Panc1 (cell line): ENCODE results near the gene GTSF1L. TPM values are rescaled to one million over a fixed set of nuclear protein-coding genes. Genes with fewer than 3 reads are reported as not detected.
A peak's percentile ranks its signal among the peaks of the same experiment; 100 is the strongest.

Experiments
- ATAC-seq: fragments of 200-7000 bp; cut with Tn5 transposase; 2 replicates; pipeline ENCODE4 v1.9.1; 2020; ENCODE audit warnings: mild to moderate bottlenecking, moderate library complexity
- BruUV-seq: library from RNA; stranded (reverse); fragments of 400-500 nt; replicated peaks from 2 replicates; lab custom pipeline; 2021; lab: Mats Ljungman, UMichigan
- CTCF ChIA-PET: fragments of 300-600 bp; sonication (Branson Sonifier 250); formaldehyde crosslinking; loops from one replicate; lab custom pipeline; 2022; ENCODE audit warnings: antibody characterized with exemption; lab: Charles Lee
- POLR2A ChIA-PET: fragments of 300-600 bp; sonication (Branson Sonifier 250); formaldehyde crosslinking; loops from one replicate; lab custom pipeline; 2022; ENCODE audit warnings: antibody characterized with exemption; lab: Charles Lee
- DNase-seq: peaks from one replicate; pipeline ENCODE4 v3.0.0-alpha.2; 2010; ENCODE audit warnings: low read depth, low spot score
- H3K27ac ChIP-seq: 2 replicates; pipeline ENCODE4 v1.5.1; 2011; ENCODE audit warnings: mild to moderate bottlenecking, low read length, inconsistent platforms
- H3K27me3 ChIP-seq: fragments of 200-500 bp; sonication (Bioruptor generic); 2 replicates; pipeline ENCODE4 v1.6.0; 2014; ENCODE audit warnings: low read length, inconsistent platforms; ENCODE audit not compliant: control insufficient read depth, insufficient read depth
- H3K36me3 ChIP-seq: fragments of 200-500 bp; sonication (Bioruptor generic); 2 replicates; pipeline ENCODE4 v1.5.1; 2014; ENCODE audit warnings: inconsistent platforms, mild to moderate bottlenecking, low read length, moderate library complexity; ENCODE audit not compliant: control insufficient read depth, insufficient read depth
- H3K4me1 ChIP-seq: 2 replicates; pipeline ENCODE4 v1.5.1; 2011; ENCODE audit warnings: inconsistent platforms, mild to moderate bottlenecking, low read length, moderate library complexity; ENCODE audit not compliant: control insufficient read depth, insufficient read depth
- H3K4me3 ChIP-seq, 2 experiments: 2 replicates each; pipeline ENCODE4 v1.5.1; 2011 to 2012; ENCODE audit warnings: low read depth in 2 of 2, low read length in 2 of 2, mild to moderate bottlenecking in 2 of 2, inconsistent platforms in 1 of 2, moderate library complexity in 1 of 2
- H3K9me3 ChIP-seq: fragments of 200-500 bp; sonication (Bioruptor generic); 2 replicates; pipeline ENCODE4 v1.5.1; 2014; ENCODE audit warnings: low read depth, mild to moderate bottlenecking, inconsistent platforms, low read length, moderate library complexity; ENCODE audit not compliant: control insufficient read depth, insufficient read depth
- POLR2AphosphoS5 ChIP-seq: IDR thresholded peaks from 2 replicates; pipeline ENCODE4 v1.6.1; 2012; ENCODE audit warnings: mild to moderate bottlenecking, low read depth, low read length, moderate library complexity
- SIN3A ChIP-seq: IDR thresholded peaks from 2 replicates; pipeline ENCODE4 v1.6.1; 2012; ENCODE audit warnings: low read depth, mild to moderate bottlenecking, low read length, moderate library complexity, borderline replicate concordance; ENCODE audit not compliant: insufficient read depth
- TCF7L2 ChIP-seq: IDR thresholded peaks from 2 replicates; pipeline ENCODE4 v1.6.1; 2011; ENCODE audit warnings: mild to moderate bottlenecking, low read depth, low read length, inconsistent platforms
- in situ Hi-C: cut with HindIII; loops from 2 replicates; pipeline ENCODE4 v1.10.0; 2016; ENCODE audit warnings: low sequenced_read_pairs, low pct_unique_long_range_greater_than_20kb
- intact Hi-C: fragments of 100-400 bp; cut with micrococcal nuclease; formaldehyde crosslinking; loops from one replicate; pipeline ENCODE4 v1.10.0; 2022; ENCODE audit not compliant: unreplicated experiment
- total RNA-seq: library from RNA; stranded (reverse); gene quantifications from one replicate; pipeline ENCODE4 v1.2.1, GENCODE V29; 2021; ENCODE audit not compliant: unreplicated experiment
- TF ChIP-seq, protein P1 (sequence below): fragments of 450-650 bp; IDR thresholded peaks from 2 replicates; pipeline ENCODE4 v1.5.1; 2017; ENCODE audit warnings: mild to moderate bottlenecking
- TF ChIP-seq, protein P2 (sequence below), 2 experiments: IDR thresholded peaks; 2 replicates each; pipeline ENCODE4 v1.6.1; 2011 to 2012; ENCODE audit warnings: low read depth in 2 of 2, control low read depth in 1 of 2, low read length in 1 of 2, mild to moderate bottlenecking in 1 of 2, moderate library complexity in 1 of 2; ENCODE audit not compliant: insufficient read depth in 1 of 2

The GTSF1L gene
- total RNA-seq, 1 experiment from 2014 or later, result not detected

DNA sequence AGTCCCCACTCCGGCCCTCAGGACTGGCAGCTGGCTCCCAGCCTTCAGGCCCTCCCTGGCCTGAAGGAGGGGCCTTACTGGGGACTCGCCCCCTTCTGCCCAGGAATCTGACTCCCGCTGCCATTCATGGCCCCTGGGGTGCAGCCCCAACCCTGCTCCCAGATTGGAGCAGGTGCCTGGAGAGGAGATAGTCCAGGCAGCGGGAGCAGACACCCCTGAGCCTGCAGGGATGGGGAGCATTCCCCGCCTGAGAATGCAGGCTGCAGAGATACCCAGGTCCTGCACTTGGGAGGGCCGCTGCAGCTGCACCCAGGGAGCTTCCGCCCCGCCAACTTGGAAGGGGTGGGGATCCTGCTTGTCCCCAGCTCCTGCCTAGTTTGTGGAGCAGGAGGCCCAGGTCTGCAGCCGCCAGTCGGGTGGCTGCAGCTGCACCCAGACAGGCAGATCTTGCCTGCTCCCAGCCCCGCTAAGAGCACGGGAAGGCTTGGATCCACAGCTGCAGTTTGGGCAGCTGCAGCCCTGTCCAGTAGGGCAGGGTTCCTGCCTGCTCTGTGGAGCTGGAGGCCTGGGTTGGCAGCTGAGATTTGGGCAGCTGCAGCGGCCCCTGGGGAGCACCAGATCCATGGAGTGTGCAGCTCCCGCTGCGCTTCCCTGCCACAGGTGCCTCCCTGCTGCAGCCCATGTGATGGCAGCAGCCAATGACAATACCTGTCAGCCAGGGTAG lies 5.2 kb downstream of the GTSF1L start:
- TF ChIP-seq POLR2AphosphoS5 (no peak), SIN3A (no peak), TCF7L2 (no peak)
- TF ChIP-seq, protein P1, sequence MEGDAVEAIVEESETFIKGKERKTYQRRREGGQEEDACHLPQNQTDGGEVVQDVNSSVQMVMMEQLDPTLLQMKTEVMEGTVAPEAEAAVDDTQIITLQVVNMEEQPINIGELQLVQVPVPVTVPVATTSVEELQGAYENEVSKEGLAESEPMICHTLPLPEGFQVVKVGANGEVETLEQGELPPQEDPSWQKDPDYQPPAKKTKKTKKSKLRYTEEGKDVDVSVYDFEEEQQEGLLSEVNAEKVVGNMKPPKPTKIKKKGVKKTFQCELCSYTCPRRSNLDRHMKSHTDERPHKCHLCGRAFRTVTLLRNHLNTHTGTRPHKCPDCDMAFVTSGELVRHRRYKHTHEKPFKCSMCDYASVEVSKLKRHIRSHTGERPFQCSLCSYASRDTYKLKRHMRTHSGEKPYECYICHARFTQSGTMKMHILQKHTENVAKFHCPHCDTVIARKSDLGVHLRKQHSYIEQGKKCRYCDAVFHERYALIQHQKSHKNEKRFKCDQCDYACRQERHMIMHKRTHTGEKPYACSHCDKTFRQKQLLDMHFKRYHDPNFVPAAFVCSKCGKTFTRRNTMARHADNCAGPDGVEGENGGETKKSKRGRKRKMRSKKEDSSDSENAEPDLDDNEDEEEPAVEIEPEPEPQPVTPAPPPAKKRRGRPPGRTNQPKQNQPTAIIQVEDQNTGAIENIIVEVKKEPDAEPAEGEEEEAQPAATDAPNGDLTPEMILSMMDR, result no peak
- TF ChIP-seq, protein P2, sequence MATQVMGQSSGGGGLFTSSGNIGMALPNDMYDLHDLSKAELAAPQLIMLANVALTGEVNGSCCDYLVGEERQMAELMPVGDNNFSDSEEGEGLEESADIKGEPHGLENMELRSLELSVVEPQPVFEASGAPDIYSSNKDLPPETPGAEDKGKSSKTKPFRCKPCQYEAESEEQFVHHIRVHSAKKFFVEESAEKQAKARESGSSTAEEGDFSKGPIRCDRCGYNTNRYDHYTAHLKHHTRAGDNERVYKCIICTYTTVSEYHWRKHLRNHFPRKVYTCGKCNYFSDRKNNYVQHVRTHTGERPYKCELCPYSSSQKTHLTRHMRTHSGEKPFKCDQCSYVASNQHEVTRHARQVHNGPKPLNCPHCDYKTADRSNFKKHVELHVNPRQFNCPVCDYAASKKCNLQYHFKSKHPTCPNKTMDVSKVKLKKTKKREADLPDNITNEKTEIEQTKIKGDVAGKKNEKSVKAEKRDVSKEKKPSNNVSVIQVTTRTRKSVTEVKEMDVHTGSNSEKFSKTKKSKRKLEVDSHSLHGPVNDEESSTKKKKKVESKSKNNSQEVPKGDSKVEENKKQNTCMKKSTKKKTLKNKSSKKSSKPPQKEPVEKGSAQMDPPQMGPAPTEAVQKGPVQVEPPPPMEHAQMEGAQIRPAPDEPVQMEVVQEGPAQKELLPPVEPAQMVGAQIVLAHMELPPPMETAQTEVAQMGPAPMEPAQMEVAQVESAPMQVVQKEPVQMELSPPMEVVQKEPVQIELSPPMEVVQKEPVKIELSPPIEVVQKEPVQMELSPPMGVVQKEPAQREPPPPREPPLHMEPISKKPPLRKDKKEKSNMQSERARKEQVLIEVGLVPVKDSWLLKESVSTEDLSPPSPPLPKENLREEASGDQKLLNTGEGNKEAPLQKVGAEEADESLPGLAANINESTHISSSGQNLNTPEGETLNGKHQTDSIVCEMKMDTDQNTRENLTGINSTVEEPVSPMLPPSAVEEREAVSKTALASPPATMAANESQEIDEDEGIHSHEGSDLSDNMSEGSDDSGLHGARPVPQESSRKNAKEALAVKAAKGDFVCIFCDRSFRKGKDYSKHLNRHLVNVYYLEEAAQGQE (IDR thresholded peaks at IDR 0.05; ENCODE audit: insufficient read depth in 1 of 2, low read depth in 2 of 2, low read length in 1 of 2), result no peak
- H3K4me3 ChIP-seq, result no peak overlapping the region
- intact Hi-C loops, result no loop called here
- ChIA-PET CTCF (no interaction called here), POLR2A (no interaction called here)
- ATAC-seq, result peak; percentile 59
- DNase-seq, result no peak
- BruUV-seq, result no TSS peak
- no peaks in the 10 kb centered on the region for H3K27me3 ChIP-seq
- H3K36me3 ChIP-seq, result no peaks in the 10 kb centered on the region
- no peaks in the 10 kb centered on the region for H3K4me1 ChIP-seq
- H3K27ac ChIP-seq, result no peak overlapping the region
- in situ Hi-C loops, result no loop called here
- no peaks in the 10 kb centered on the region for H3K9me3 ChIP-seq

- no TSS peak for BruUV-seq
- POLR2A ChIA-PET, result no interaction called here
Observed at GRCh38 chr20:43721097-43721428, 5.7 kb downstream of the GTSF1L start.

More at GRCh38 chr20:43721097-43721428, 5.7 kb downstream of the GTSF1L start:
- no peak overlapping the region for H3K4me3 ChIP-seq
- no peaks in the 10 kb centered on the region for H3K36me3 ChIP-seq
- CTCF ChIA-PET, result no interaction called here
- DNase-seq (no peak), ATAC-seq (0 out of 2 replicates have a peak, but pooled peaks have one; percentile 10)
- H3K27me3 ChIP-seq, result no peaks in the 10 kb centered on the region
- H3K27ac ChIP-seq, result no peak overlapping the region
- no peaks in the 10 kb centered on the region for H3K9me3 ChIP-seq
- intact Hi-C loops (no loop called here), in situ Hi-C loops (no loop called here)
- H3K4me1 ChIP-seq, result no peaks in the 10 kb centered on the region
- TF ChIP-seq SIN3A, result no peak
- TF ChIP-seq, protein P1, result no peak
- TF ChIP-seq, protein P2 (IDR thresholded peaks at IDR 0.05; ENCODE audit: insufficient read depth in 1 of 2, low read depth in 2 of 2, low read length in 1 of 2), result no peak
- TF ChIP-seq POLR2AphosphoS5, result no peak
- TF ChIP-seq TCF7L2, result no peak
